Activated CD8-positive, alpha-beta memory T cell treated with anti-CD3 and anti-CD28 coated beads for 36 hours (primary cell): Measurements from ENCODE around the gene MPDZ. TPM values are rescaled to one million over a fixed set of nuclear protein-coding genes. Genes with fewer than 3 reads are reported as not detected.

Source experiments
- CTCF ChIA-PET: fragments of 350-600 bp; sonication (Branson Sonifier 250); formaldehyde crosslinking; loops from one replicate; lab custom pipeline; 2021; ENCODE audit warnings: antibody characterized with exemption; lab: Charles Lee
- POLR2A ChIA-PET: fragments of 350-600 bp; sonication (Branson Sonifier 250); formaldehyde crosslinking; loops from one replicate; lab custom pipeline; 2021; ENCODE audit warnings: antibody characterized with exemption; lab: Charles Lee
- total RNA-seq, 2 experiments: library from RNA; stranded (reverse); gene quantifications; one replicate each; pipeline ENCODE4 v1.2.3, GENCODE V29; 2021

MPDZ gene
- total RNA-seq, 2 experiments from 2014 or later: not detected

DNA sequence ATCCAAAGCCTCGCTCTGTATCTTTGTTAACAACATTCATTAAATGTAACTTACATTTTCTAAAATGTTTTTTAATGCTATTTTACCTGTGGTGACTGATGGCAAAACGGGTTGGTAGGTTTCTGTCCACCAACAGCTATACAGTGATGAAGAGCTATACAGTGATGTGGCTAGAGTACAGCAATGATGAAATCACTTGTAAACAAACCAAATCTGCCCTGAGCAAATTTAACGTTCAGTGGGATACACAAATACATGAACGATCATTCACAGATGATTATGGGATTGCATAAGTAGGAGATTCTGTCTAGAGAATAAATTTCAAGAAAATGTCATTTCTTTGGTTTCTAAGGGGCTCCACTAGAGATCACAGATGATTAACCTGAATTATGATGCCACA, 132.7 kb downstream of the MPDZ start:
- ChIA-PET POLR2A (no interaction called here), CTCF (no interaction called here)

- ChIA-PET POLR2A (no interaction called here), CTCF (no interaction called here)
Observed at GRCh38 chr9:13145340-13145739, 134.2 kb downstream of the MPDZ start.

- POLR2A ChIA-PET: no interaction called here
- CTCF ChIA-PET: no interaction called here
Observed at GRCh38 chr9:13144166-13144775, 135.2 kb downstream of the MPDZ start.

DNA sequence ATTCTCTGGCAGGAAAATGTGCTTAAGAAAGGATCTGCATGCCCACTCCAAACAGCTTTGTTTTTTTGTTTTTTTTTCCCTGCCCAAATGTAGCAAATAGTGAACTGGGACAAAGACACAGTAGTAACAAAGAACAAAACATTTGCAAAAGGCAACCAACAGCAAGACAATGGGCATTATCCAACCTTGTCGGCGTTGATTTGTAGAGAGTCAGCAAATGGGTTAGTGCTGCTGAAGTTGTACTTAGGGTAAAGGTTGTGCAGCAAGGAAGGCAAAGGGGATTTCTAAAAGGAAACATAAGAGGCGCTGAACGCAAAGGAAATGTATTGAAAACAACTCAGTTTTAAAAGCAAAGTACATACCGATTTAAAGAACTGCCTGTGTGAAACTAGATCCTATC, 136.2 kb downstream of the MPDZ start:
- ChIA-PET CTCF (no interaction called here), POLR2A (no interaction called here)

DNA sequence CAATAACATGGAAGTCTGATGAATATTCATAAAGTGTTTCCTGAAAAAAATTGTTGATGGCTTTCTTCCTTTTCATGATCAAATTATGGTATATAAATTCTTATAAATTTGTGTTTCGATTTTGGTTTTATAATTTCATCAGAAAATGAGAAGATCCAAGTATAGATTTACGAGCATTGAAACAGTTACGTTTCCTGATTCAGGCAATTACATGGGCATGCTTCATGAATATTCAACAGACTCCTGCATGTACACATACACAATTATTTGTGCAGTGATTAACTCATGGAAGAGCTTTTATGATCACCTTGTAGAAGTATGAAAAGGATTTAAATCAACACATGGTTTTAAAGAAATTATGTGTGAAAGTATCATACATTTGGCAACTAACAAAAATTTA, 136.7 kb downstream of the MPDZ start:
- ChIA-PET CTCF (no interaction called here), POLR2A (no interaction called here)

DNA sequence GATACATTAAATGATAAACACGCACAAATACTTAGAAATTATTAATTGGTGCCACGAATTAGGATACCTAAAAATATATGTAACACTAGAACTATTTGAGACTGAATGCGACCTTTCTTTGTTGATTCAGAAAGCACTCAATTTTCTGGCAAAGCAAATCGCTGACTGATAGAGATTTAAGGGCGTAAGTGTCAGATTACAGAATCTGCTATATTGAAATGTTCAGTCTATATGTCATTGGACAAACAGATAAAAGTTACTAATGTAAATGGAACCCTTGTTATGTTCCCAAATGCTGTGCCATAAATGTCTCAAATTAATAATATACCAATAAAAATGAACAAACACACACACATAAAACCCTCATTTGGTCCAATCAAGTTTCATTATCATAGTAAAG, 137.9 kb downstream of the MPDZ start:
- POLR2A ChIA-PET: no interaction called here
- CTCF ChIA-PET: no interaction called here

DNA sequence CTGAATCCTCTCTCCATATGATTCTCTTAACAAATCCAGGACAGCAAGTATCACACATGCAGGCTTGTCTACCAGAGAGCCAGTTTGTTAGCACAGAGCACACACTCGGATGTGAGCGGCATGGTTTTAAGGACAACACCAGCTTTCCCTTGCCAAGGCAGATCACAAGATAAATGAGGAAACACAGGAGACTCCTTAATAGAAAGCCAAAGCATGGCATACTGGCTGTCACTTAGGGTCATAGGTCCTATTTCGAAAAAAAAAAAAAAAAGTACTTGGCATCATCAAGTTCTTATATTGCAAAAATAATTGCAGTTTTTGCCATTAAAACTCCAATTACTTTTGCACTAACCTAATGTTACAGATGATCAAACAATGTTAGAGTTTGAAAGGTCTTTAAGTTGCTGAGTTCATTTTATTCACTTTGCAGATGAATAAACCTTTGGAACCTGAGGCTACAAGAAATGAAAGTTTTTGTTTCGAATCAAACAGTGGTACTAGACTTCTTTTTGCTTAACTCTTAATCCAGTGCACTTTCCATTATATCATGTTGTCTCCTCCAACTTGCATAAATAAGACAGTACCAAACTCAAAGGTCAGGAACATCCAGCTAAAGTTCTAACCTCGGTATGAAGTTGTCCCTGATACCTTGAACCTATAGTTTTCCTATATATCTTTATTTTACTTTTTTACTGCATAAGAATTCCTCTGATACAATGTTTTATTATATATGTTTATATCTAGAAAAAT, 138.5 kb downstream of the MPDZ start:
- ChIA-PET CTCF (no interaction called here), POLR2A (no interaction called here)

- CTCF ChIA-PET: no interaction called here
- POLR2A ChIA-PET: no interaction called here
Observed at GRCh38 chr9:13139641-13140171, 139.8 kb downstream of the MPDZ start.

GRCh38 chr9:13137426-13137825, 142.1 kb downstream of the MPDZ start:
- ChIA-PET POLR2A (no interaction called here), CTCF (no interaction called here)

DNA sequence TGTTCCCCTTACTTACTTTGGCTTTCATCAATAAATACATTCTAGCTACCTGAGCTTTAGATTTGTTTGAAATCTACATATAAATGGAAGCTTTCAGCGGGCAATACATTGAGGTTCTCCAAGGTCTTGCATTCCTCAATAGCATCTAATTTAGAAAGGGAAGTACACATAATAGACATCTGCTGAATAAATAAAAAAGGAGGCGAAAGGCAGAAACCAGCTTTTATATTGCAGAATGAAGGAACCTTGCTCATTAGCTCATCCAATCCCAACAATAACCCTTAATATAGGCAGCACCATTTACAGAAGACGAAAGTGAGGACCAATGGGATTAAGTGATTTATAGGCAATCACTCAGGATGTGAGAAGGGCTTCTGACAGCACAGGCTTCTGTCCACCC, 147.5 kb downstream of the MPDZ start:
- POLR2A ChIA-PET: no interaction called here
- CTCF ChIA-PET: no interaction called here

GRCh38 chr9:13131416-13131815, 148.1 kb downstream of the MPDZ start:
- ChIA-PET CTCF (no interaction called here), POLR2A (no interaction called here)

DNA sequence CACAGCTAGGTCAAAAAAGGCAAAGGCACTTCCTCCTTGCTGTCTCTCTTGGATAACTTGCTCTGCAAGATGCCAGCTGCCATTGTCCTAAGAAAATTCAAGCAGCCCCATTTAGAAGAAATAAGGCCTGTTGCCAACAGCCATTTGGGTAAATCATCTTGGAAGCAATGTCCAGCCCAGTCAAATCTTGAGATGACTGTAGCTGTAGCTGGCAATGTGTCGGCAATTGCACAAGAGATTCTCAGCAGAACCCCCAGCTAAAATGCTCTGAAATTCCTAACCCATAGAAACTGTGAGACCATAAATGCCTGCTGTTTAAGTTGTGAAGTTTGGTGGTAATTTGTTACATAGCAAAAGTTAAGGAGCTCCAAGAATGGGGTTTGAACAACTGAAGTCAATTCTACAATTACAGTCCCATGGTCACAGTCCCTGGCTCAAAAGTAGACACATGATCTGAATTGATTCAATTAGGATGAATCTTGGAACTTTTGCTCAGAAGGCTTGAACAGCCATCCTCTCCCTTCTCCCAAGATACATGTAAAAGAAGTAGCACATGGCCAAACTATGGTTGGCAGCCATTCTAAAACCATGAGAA, 151.1 kb downstream of the MPDZ start:
- ChIA-PET CTCF (no interaction called here), POLR2A (no interaction called here)

- CTCF ChIA-PET: no interaction called here
- POLR2A ChIA-PET: no interaction called here
Observed at GRCh38 chr9:13127131-13127530, 152.4 kb downstream of the MPDZ start.

DNA sequence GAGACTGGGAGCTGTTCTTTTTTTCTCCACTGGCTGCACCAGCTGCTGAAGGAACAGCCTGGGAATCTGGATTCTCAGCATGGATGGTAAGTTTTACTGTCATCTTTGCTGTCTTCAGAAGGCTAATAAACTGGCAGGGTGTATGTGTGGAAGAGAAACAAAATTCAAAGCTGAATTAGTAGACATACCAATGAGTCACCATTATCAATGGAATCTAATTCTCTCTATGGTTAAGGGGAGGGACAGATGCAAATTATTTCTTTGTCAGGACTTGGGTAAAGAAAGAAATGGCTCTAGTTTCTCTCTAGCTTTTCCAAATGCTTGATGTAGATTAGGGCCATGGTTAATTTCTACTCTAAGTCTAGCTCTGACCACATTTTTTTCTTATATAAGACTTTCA, 154.2 kb downstream of the MPDZ start:
- ChIA-PET POLR2A (no interaction called here), CTCF (no interaction called here)

- CTCF ChIA-PET: no interaction called here
- POLR2A ChIA-PET: no interaction called here
Observed at GRCh38 chr9:13122756-13123369, 156.6 kb downstream of the MPDZ start.

DNA sequence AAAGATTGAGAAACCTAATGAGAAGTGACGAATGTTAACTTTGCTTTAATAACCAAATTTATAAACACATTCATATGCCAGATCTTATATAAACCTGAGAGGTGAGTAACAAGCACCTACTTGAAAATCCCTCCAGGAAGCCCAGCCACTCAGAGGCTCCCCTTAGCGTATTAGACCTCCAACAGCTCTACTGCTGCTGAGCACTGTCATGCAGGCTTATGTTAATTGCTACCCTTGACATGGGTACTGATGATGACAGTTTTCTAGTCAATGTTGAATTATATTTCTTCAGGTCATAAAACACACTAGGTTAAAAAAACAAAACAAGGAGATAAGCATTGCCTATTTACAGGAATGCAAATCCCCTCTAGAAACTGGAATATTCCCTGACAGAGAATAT, 161.2 kb downstream of the MPDZ start:
- ChIA-PET CTCF (no interaction called here), POLR2A (no interaction called here)

- POLR2A ChIA-PET: no interaction called here
- CTCF ChIA-PET: no interaction called here
Observed at GRCh38 chr9:13116292-13116691, 163.2 kb downstream of the MPDZ start.

GRCh38 chr9:13113751-13114150, 165.7 kb downstream of the MPDZ start:
- ChIA-PET CTCF (no interaction called here), POLR2A (no interaction called here)

DNA sequence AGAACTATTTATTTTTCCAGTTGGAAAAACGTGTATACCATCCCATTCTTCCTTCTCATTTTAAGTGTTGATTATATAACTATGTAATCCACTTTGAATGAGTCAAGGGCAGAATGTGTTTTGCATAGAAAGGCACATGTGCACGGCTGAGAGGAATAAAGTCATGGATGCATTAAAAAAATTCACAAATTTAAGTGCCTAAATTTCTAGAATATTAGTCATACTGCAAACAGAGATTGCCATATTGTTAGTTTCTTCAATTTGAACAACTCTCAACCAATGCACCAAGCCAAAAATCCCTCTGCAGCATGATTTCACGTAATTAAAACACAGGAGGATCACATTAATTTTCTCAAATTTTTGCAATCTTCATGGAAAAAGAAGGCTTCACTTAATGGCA, 166.3 kb downstream of the MPDZ start:
- ChIA-PET POLR2A (no interaction called here), CTCF (no interaction called here)

DNA sequence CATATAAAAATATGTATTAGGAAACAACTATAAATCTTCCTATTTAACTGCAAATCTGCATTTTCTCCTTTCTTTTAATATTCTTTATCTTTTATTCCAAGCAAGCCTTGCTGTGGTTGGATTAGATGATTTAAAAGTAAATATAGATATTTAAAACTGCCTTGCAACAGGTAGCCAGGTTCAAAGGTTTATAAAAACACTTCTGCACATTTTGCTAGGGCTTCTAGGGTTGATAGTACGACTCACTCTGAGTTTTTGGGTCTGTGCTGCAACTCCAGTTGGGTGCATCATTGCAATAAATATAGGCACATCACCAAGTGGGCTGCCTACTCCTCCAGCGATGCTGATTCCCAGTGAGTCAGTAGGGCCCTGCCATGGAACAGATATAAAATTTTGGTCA, 167.7 kb downstream of the MPDZ start:
- POLR2A ChIA-PET: no interaction called here
- CTCF ChIA-PET: no interaction called here
